Mesodermal cell (in vitro differentiated cells): ENCODE results near the gene CNKSR3.

Source experiments
- H3K27ac ChIP-seq: 2 replicates; pipeline ENCODE4 v1.7.0; 2013; ENCODE audit warnings: mild to moderate bottlenecking, low read depth, low read length, moderate library complexity; ENCODE audit not compliant: severe bottlenecking
- H3K36me3 ChIP-seq: 2 replicates; pipeline ENCODE4 v1.7.1; 2013; ENCODE audit warnings: mild to moderate bottlenecking, low read length, moderate library complexity; ENCODE audit not compliant: control insufficient read depth, insufficient read depth
- H3K4me1 ChIP-seq: one replicate; pipeline ENCODE4 v1.7.1; 2013; ENCODE audit warnings: mild to moderate bottlenecking, low read length; ENCODE audit not compliant: insufficient read depth, control insufficient read depth, poor library complexity, severe bottlenecking
- H3K4me3 ChIP-seq: 2 replicates; pipeline ENCODE4 v1.7.0; 2013; ENCODE audit warnings: low read length, control low read depth, mild to moderate bottlenecking; ENCODE audit not compliant: insufficient read depth, poor library complexity, severe bottlenecking; ENCODE audit errors: extremely low read depth
- H3K9me3 ChIP-seq: 2 replicates; pipeline ENCODE4 v1.7.1; 2013; ENCODE audit warnings: mild to moderate bottlenecking, low read length, moderate library complexity; ENCODE audit not compliant: control insufficient read depth
- WGBS, 2 experiments: methylation state at CpG; one replicate each; pipeline ENCODE4 v1.1.5; 2013; ENCODE audit warnings: missing lambda C conversion rate in 2 of 2; ENCODE audit not compliant: insufficient coverage in 2 of 2; 5-methylcytosine and 5-hydroxymethylcytosine counted together

The CNKSR3 gene

DNA sequence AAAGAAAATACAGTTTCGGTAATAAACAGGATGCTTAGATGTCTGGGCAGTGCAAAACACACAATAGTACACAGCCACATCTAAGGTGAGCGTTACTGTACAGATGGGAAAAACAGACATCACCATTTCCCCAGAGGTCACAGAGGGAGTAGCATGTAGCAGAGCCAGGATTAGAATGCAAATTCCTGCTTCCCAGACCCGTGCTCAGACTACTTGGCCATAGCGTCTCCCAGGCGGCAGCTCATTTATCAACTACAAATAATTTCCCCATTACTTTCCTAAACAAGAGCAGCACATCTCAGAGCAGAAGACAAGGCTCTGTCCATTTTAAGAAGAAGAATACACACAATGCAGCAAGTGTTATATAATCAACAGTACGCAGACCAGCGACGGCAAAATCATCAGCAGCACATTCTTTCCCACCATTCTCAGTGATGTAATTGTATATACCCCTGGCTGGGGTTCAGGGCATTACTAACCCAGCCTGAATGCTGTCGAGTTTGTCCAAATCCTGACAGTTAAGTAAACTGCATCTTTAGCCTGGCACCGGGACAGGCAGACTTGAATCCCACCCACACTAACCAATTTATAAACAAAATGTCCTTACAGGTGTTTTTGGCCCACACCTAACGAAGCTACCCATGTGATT, 61.9 kb downstream of the CNKSR3 start:
- WGBS, 2 experiments = 80 to 84% methylated on average over 5 to 7 of the region's 11 CpGs
- no peak overlapping the region for H3K4me3 ChIP-seq
- H3K27ac ChIP-seq = peak overlapping the region; percentile 75

DNA sequence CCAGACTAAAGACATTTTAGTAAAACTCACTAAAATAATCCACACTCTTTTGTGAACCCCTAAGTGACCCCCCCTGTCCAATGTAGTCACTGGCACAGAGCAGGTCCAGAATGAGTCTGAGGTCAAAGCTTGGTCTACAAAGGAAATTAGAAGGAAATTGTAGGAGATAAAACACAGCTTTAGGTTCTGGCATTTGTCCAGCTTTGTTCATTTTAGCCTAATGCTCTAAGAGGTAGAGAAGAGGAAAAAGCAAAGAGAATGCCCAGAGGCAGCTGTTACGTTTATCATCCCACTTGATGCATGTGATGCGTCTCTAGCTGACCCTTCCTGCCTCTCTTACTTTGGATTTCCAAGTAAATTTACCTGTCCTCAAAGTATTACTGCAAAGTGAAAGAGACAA, 62.5 kb downstream of the CNKSR3 start:
- WGBS, 2 experiments = 87 to 100% methylated on average over 2 of the region's 2 CpGs
- Histone ChIP-seq H3K4me3 (no peak overlapping the region), H3K27ac (peak overlapping the region; percentile 75), H3K36me3 (peaks cover 3% of the 10 kb centered on the region), H3K9me3 (no peaks in the 10 kb centered on the region), H3K4me1 (peaks cover 6% of the 10 kb centered on the region)

More for the DNA sequence above, 61.9 kb downstream of the CNKSR3 start:
- Histone ChIP-seq H3K9me3 (no peaks in the 10 kb centered on the region), H3K4me1 (peaks cover 6% of the 10 kb centered on the region), H3K36me3 (no peaks in the 10 kb centered on the region)

DNA sequence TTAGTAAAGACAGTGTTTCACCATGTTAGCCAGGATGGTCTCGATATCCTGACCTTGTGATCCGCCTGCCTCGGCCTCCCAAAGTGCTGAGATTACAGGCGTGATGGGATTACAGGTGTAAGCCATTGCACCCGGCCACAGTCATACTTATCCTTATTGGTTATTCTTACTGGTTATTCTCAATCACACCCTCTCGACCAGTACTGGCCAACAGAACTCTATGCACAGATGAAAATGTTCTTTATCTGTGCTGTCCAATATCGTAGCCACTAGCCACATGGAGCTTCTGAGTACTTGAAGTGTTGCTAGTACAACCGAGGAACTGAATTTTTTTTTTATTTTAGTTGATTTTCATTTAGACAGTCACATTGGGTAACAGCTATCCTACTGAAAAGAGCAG, 63.5 kb downstream of the CNKSR3 start:
- no peak overlapping the region for H3K4me3 ChIP-seq
- no peak overlapping the region for H3K27ac ChIP-seq
- H3K36me3 ChIP-seq = peaks cover 5% of the 10 kb centered on the region
- H3K4me1 ChIP-seq = peaks cover 6% of the 10 kb centered on the region
- WGBS, 2 experiments = 92 to 94% methylated on average over 6 to 8 of the region's 8 CpGs
- no peaks in the 10 kb centered on the region for H3K9me3 ChIP-seq

DNA sequence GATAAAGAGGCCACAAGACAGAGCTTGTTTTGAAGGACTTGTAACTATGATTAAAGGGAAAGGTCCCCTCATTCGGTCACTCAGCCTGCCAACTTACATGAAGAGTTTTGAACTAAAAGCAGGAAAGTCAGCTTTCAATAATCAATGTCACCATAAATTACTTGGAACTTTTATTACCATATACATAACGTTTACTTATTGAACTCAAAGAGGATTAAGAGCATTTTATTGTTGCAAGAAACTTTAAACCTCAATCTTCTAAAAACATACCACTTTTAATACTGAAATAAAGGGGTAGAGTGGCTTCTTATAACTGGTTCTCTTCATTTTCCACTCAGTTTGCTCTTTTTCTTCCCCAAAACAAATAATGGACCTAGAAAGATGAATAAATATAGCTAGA, 65.1 kb downstream of the CNKSR3 start:
- H3K9me3 ChIP-seq = no peaks in the 10 kb centered on the region
- no CpG with 5 or more reads among the region's 2 CpGs for WGBS, 2 experiments
- peaks cover 6% of the 10 kb centered on the region for H3K4me1 ChIP-seq
- peaks cover 8% of the 10 kb centered on the region for H3K36me3 ChIP-seq
- no peak overlapping the region for H3K27ac ChIP-seq
- no peak overlapping the region for H3K4me3 ChIP-seq

DNA sequence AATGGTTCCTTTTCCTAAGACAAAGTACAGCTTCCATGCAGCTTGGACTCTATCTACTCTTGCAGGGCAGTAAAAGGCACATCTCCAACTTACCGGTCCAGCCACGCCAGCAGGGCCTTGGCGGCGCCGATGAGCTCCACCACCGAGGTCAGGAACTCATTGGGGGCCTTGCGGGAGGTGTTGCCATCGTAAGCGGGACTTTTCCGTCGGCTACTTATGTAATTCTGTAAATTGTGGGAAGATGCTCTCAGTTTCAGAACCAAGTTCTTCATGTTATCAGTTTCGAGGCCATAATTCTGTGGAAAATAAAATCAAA, 68.5 kb downstream of the CNKSR3 start:
- H3K27ac ChIP-seq = no peak overlapping the region
- H3K36me3 ChIP-seq = peaks cover 8% of the 10 kb centered on the region
- WGBS, 2 experiments = 98% methylated on average over 12 of the region's 12 CpGs; no CpG with 5 or more reads in 1 of the 2 experiments
- H3K9me3 ChIP-seq = no peaks in the 10 kb centered on the region
- no peak overlapping the region for H3K4me3 ChIP-seq
- no peaks in the 10 kb centered on the region for H3K4me1 ChIP-seq

DNA sequence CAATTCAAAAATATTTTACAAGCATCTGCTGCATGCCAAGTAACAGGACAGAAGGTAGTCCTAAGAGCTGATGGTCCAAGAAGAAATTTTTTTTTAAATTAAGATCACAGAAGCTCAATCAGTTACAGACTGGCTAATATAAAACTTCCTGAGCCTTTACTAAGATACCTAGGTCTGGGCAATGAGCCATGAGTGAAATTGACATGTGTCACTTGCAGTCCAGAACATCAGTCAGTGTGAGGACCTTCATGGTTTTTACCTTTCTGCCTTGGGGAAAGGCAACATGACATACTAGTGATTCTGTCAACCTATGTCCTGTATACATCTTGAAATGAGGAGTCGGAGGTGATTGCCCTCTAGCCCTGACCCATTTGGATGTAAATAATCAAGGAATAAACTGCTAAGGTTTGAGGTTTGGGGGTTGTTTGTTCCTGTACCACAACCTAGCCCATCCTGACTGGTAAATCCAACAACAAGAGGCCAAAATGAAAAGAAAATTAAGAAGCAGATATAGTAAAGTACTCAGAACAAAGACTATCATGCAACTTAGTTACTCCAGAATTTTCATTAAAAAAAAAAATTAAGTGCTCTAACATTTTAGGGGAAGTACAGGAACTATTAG, 70.0 kb downstream of the CNKSR3 start:
- Histone ChIP-seq H3K4me3 (no peak overlapping the region), H3K27ac (no peak overlapping the region), H3K4me1 (no peaks in the 10 kb centered on the region), H3K36me3 (peaks cover 8% of the 10 kb centered on the region), H3K9me3 (no peaks in the 10 kb centered on the region)
- WGBS, 2 experiments = 100% methylated on average over 1 of the region's 1 CpG; no CpG with 5 or more reads in 1 of the 2 experiments

DNA sequence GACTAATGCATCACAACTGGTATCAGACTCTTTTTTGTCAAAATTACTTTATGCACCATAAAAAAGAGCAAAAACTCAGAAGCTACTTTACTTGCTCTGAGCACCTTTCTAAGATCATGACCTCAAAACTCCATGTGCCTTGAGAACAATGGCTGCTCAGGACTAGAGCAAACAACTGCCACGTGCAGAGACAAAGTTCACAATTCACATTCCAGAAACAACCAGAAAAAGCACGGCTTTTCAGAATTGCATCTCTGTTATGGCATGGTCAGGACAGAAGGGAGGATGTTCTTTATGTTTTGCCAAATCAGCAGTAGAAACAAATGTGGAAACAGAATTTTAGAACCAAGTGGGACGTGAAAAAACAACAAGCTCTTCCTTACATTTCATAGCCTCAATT, 70.5 kb downstream of the CNKSR3 start:
- H3K4me1 ChIP-seq = no peaks in the 10 kb centered on the region
- 100% methylated on average over 1 of the region's 3 CpGs; no CpG with 5 or more reads in 1 of the 2 experiments for WGBS, 2 experiments
- H3K27ac ChIP-seq = no peak overlapping the region
- no peaks in the 10 kb centered on the region for H3K9me3 ChIP-seq
- peaks cover 8% of the 10 kb centered on the region for H3K36me3 ChIP-seq
- no peak overlapping the region for H3K4me3 ChIP-seq

DNA sequence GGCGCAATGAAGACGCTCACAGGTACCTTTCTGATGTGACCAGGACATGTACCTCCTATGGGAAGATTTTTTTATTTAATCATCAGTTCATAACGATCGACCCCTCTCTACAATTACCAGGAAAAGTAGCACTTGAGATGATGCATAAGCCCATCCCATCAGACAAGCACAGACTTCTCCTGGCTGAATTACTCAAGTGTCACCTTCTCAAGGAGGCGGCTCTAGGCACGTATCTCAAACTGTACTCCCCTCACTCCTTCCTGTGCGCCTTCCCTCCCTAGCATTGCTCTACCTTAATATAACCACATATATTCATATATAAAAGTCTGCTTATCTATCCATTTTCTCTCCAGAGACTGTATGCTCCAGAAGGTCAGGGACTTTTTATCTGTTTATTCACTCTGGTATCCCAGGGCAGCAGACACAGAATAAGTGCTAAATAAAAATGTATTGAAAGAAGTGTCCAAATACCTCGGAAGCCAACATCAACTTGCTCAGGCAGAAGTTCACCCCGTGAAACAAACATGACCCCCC, 71.5 kb downstream of the CNKSR3 start:
- WGBS, 2 experiments = 90 to 100% methylated on average over 6 of the region's 9 CpGs
- no peak overlapping the region for H3K4me3 ChIP-seq
- no peak overlapping the region for H3K27ac ChIP-seq
- H3K4me1 ChIP-seq = peaks cover 3% of the 10 kb centered on the region
- H3K9me3 ChIP-seq = no peaks in the 10 kb centered on the region
- H3K36me3 ChIP-seq = peaks cover 8% of the 10 kb centered on the region

DNA sequence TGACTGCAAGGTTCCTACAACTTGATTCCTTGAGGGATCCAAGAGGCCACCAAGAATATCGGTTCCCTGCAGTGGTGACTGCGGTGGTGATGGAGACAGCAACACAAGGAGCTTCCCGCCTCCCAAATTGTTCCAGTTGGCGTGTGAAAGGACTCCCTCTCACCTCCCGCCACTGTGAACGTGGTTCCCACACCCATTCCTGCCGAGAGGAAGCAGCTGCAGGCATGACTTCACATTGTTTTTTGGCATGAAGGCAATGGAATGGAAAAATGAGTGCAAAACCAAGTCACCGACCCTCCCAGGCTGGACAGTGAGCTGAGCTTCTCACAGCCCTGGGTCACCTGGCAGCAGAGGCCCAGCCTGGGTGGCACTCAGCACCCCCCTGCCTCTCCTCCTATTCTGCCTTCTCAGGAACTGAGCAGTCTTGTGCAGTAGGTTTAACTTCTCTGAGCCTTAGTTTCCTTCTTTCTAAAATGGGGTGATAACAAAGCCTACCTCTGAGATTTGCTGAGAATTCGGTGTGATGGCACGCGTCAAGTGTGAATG, 75.0 kb downstream of the CNKSR3 start:
- WGBS, 2 experiments = 95 to 96% methylated on average over 7 of the region's 11 CpGs
- peaks cover 17% of the 10 kb centered on the region for H3K4me1 ChIP-seq
- no peak overlapping the region for H3K4me3 ChIP-seq
- no peak overlapping the region for H3K27ac ChIP-seq
- no peaks in the 10 kb centered on the region for H3K9me3 ChIP-seq
- no peaks in the 10 kb centered on the region for H3K36me3 ChIP-seq

DNA sequence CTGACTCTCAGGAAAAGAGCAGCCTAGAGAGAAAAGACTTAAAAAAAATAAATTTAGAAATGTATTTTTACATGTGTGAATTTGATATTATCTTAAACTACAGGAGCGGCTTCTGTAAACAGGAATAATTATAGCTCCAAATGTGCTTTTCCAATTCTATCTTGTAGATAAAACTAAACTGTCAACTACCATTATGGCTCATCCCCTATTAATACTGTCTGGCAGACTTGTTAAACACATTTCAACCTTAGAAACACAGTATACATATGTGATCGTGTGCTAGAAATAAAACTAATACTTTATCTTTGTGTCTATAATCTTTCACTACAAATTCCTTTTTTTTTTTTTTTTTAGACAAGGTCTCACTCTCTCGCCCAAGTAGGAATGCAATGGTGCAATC, 75.8 kb downstream of the CNKSR3 start:
- no peak overlapping the region for H3K27ac ChIP-seq
- no peaks in the 10 kb centered on the region for H3K9me3 ChIP-seq
- 100% methylated on average over 1 of the region's 3 CpGs; no CpG with 5 or more reads in 1 of the 2 experiments for WGBS, 2 experiments
- no peaks in the 10 kb centered on the region for H3K36me3 ChIP-seq
- no peak overlapping the region for H3K4me3 ChIP-seq
- H3K4me1 ChIP-seq = peaks cover 17% of the 10 kb centered on the region
